IMR-90 (cell line): ENCODE data around the gene TUBA1A.
"Not testable (repeated sequence)": the region's sequence is repeated elsewhere in the genome, so short reads cannot be mapped to it uniquely, and the experiment has no call there.

Source experiments
- BHLHE40 ChIP-seq: fragments of 150-350 bp; IDR thresholded peaks from 2 replicates; pipeline ENCODE4 v1.6.1; 2016; ENCODE audit warnings: mild to moderate bottlenecking, low read depth, low read length
- FOS ChIP-seq: fragments of 150-350 bp; IDR thresholded peaks from 2 replicates; pipeline ENCODE4 v1.6.1; 2016; ENCODE audit warnings: low read depth, low read length
- POLR2A ChIP-seq: IDR thresholded peaks from 2 replicates; pipeline ENCODE4 v1.6.1; 2012; ENCODE audit warnings: mild to moderate bottlenecking, low read depth, low read length
- RAD21 ChIP-seq: IDR thresholded peaks from 2 replicates; pipeline ENCODE4 v1.6.1; 2012; ENCODE audit warnings: low read length, improper control_type of control experiment
- TF ChIP-seq, protein P1 (sequence below): conservative IDR thresholded peaks from 2 replicates; pipeline ENCODE4 v1.5.1; 2012; ENCODE audit warnings: mild to moderate bottlenecking, low read depth, low read length, improper control_type of control experiment
- TF ChIP-seq, protein P2 (sequence below): fragments of 150-350 bp; IDR thresholded peaks from 2 replicates; pipeline ENCODE4 v1.6.1; 2016; ENCODE audit warnings: low read depth, mild to moderate bottlenecking, low read length, moderate library complexity, borderline replicate concordance
- TF ChIP-seq, protein P3 (sequence below): fragments of 150-350 bp; IDR thresholded peaks from 2 replicates; pipeline ENCODE4 v1.6.1; 2017; ENCODE audit warnings: mild to moderate bottlenecking, antibody characterized with exemption, low read length, low read depth

DNA sequence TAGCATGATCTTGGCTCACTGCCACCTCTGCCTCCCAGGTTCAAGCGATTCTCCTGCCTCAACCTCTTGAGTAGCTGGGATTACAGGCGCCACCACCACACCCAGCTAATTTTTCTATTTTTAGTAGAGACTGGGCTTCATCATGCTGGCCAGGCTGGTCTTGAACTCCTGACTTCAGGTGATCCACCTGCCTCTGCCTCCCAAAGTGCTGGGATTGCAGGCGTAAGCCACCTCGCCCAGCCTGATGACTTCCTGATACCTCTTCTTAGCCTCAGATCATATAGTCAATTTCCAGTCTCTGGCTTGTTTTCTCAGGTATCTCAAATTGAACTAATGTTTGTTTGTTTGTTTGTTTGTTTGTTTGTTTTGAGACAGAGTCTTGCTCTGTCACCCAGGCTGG lies 4.9 kb upstream of the TUBA1A start:
- TF ChIP-seq, protein P1, sequence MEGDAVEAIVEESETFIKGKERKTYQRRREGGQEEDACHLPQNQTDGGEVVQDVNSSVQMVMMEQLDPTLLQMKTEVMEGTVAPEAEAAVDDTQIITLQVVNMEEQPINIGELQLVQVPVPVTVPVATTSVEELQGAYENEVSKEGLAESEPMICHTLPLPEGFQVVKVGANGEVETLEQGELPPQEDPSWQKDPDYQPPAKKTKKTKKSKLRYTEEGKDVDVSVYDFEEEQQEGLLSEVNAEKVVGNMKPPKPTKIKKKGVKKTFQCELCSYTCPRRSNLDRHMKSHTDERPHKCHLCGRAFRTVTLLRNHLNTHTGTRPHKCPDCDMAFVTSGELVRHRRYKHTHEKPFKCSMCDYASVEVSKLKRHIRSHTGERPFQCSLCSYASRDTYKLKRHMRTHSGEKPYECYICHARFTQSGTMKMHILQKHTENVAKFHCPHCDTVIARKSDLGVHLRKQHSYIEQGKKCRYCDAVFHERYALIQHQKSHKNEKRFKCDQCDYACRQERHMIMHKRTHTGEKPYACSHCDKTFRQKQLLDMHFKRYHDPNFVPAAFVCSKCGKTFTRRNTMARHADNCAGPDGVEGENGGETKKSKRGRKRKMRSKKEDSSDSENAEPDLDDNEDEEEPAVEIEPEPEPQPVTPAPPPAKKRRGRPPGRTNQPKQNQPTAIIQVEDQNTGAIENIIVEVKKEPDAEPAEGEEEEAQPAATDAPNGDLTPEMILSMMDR = not testable (repeated sequence)
- TF ChIP-seq, protein P2, sequence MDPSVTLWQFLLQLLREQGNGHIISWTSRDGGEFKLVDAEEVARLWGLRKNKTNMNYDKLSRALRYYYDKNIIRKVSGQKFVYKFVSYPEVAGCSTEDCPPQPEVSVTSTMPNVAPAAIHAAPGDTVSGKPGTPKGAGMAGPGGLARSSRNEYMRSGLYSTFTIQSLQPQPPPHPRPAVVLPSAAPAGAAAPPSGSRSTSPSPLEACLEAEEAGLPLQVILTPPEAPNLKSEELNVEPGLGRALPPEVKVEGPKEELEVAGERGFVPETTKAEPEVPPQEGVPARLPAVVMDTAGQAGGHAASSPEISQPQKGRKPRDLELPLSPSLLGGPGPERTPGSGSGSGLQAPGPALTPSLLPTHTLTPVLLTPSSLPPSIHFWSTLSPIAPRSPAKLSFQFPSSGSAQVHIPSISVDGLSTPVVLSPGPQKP = not testable (repeated sequence)
- not testable (repeated sequence) for TF ChIP-seq RAD21, FOS, POLR2A, BHLHE40
- TF ChIP-seq, protein P3, sequence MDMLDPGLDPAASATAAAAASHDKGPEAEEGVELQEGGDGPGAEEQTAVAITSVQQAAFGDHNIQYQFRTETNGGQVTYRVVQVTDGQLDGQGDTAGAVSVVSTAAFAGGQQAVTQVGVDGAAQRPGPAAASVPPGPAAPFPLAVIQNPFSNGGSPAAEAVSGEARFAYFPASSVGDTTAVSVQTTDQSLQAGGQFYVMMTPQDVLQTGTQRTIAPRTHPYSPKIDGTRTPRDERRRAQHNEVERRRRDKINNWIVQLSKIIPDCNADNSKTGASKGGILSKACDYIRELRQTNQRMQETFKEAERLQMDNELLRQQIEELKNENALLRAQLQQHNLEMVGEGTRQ = not testable (repeated sequence)
